Activated CD8-positive, alpha-beta T cell treated with anti-CD3 and anti-CD28 coated beads for 36 hours (primary cell): Measurements from ENCODE around the gene SKI. TPM values are rescaled to one million over a fixed set of nuclear protein-coding genes. Genes with fewer than 3 reads are reported as not detected.

ENCODE experiments used
- ATAC-seq: fragments of 200-7000 bp; cut with Tn5 transposase; one replicate; pipeline ENCODE4 v1.10.0; 2021; ENCODE audit warnings: mild to moderate bottlenecking, moderate library complexity
- CTCF ChIA-PET: fragments of 350-600 bp; sonication (Branson Sonifier 250); formaldehyde crosslinking; loops from one replicate; lab custom pipeline; 2021; ENCODE audit warnings: antibody characterized with exemption; lab: Charles Lee
- POLR2A ChIA-PET: fragments of 350-600 bp; sonication (Branson Sonifier 250); formaldehyde crosslinking; loops from one replicate; lab custom pipeline; 2021; ENCODE audit warnings: antibody characterized with exemption; lab: Charles Lee
- DNase-seq: peaks from one replicate; pipeline ENCODE4 v3.0.0-alpha.2; 2020
- H3K27ac Mint-ChIP-seq: one replicate; pipeline ENCODE4 v1.8.0; 2021; ENCODE audit warnings: mild to moderate bottlenecking, mixed read lengths
- H3K27me3 Mint-ChIP-seq: one replicate; pipeline ENCODE4 v1.8.0; 2021; ENCODE audit warnings: mixed read lengths
- H3K36me3 Mint-ChIP-seq: one replicate; pipeline ENCODE4 v1.8.0; 2021; ENCODE audit warnings: low read depth, mixed read lengths
- H3K4me1 Mint-ChIP-seq: one replicate; pipeline ENCODE4 v1.8.0; 2021; ENCODE audit warnings: low read depth, mixed read lengths
- H3K4me3 Mint-ChIP-seq: one replicate; pipeline ENCODE4 v1.8.0; 2021; ENCODE audit warnings: mild to moderate bottlenecking, moderate library complexity, mixed read lengths
- H3K9me3 Mint-ChIP-seq: one replicate; pipeline ENCODE4 v1.8.0; 2021; ENCODE audit warnings: mixed read lengths
- intact Hi-C: fragments of 100-400 bp; cut with micrococcal nuclease; formaldehyde crosslinking; loops from one replicate; pipeline ENCODE4 v1.10.0; 2022
- total RNA-seq, 2 experiments: library from RNA; stranded (reverse); gene quantifications; one replicate each; pipeline ENCODE4 v1.2.3, GENCODE V29; 2021
- TF ChIP-seq, protein P1 (sequence below): fragments of 200-600 bp; IDR thresholded peaks from one replicate; pipeline ENCODE4 v1.8.0; 2022; ENCODE audit warnings: antibody characterized with exemption, mild to moderate bottlenecking

The SKI gene
- total RNA-seq, 2 experiments from 2014 or later, result 27.5 to 28.3 TPM

DNA sequence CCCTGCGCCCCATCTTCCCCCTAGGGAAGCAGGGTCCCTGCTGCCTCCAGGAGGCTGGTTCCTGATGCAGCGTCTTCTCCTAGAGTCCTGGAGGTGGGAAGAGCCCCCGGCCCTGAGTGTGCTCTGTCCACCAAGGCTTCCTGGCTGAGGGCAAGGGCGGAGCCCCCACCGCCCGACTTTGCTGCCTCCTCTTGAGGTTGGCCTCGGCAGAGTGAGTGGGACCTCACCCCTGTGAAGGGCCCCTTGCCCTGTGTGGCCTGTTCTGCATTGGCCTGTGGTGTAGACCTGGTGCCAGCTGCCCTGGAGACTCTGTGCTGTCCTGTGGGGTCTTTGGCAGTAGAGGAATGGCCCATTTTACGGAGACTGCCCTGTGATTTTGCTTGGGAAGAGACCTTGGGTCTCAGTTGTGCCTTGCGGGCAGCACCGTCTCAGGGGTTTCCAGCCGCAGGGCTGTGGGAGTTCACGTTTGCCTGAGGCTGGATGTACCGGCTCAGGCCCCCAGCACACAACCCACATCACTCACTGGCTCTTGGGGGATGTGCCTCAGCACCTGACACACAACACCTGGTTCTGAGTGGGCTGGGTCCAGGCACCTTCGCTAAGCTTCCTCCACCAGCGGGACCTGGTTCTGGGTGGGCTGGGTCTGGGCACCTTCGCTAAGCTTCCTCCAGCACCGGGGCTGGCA, 73.6 kb downstream of the SKI start:
- peaks cover 21% of the 10 kb centered on the region for H3K36me3 Mint-ChIP-seq
- H3K27ac Mint-ChIP-seq, result peak overlapping the region; percentile 99
- peak; percentile 52 for DNase-seq
- peaks cover 49% of the 10 kb centered on the region for H3K4me1 Mint-ChIP-seq
- ChIA-PET POLR2A (interaction anchor here (0.6 to 3.9 kb wide), 13 partner anchors 10 to 99 kb away, joined by 3 to 33 read pairs (median 5); partner anchors contain the start of gene SKI), CTCF (interaction anchor here (1.0 to 3.6 kb wide), 10 partner anchors 10 to 107 kb away, joined by 3 to 15 read pairs (median 4); partner anchors contain the start of gene FAAP20)
- intact Hi-C loops, result loop anchor here (1.0 to 5.0 kb wide), 2 partner anchors 11 to 44 kb away; no protein-coding TSS in a partner anchor
- TF ChIP-seq, protein P1, sequence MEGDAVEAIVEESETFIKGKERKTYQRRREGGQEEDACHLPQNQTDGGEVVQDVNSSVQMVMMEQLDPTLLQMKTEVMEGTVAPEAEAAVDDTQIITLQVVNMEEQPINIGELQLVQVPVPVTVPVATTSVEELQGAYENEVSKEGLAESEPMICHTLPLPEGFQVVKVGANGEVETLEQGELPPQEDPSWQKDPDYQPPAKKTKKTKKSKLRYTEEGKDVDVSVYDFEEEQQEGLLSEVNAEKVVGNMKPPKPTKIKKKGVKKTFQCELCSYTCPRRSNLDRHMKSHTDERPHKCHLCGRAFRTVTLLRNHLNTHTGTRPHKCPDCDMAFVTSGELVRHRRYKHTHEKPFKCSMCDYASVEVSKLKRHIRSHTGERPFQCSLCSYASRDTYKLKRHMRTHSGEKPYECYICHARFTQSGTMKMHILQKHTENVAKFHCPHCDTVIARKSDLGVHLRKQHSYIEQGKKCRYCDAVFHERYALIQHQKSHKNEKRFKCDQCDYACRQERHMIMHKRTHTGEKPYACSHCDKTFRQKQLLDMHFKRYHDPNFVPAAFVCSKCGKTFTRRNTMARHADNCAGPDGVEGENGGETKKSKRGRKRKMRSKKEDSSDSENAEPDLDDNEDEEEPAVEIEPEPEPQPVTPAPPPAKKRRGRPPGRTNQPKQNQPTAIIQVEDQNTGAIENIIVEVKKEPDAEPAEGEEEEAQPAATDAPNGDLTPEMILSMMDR, result no peak
- no peak for ATAC-seq
- no peaks in the 10 kb centered on the region for H3K9me3 Mint-ChIP-seq
- H3K27me3 Mint-ChIP-seq, result no peaks in the 10 kb centered on the region
- H3K4me3 Mint-ChIP-seq, result peak overlapping the region; percentile 81

DNA sequence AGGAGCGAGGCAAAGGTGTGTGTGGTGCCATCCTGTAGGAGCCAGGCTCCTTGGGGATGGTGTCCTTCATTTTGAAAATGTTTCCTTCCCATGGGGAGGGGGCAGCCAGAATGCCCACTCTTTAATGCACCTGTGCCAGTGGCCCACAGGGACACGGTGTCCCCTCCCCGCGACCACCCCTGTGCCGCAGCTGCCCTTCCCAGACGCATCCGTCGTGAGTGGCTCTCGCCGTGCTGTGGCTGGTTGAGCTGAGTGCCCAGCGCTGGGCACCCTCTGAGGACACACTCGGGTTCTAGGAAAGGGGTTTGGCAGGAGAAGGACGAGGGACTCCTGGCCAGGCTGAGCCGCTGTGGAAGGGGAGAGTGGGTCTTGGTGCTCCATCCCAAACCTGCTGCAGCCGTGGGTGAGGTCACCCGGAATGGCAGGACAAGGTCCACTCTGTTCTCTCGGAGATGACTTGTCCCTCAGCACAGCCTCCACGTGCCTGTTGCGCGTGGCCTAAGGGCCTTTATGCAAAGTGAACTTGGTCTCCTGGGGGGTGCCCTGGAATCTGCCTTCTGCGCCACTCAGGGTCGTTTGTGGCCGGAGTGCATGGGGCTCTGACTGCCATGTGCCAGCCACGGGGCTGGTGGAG, 74.3 kb downstream of the SKI start:
- intact Hi-C loops, result loop anchor here (5.0 kb wide), 1 partner anchor 45 kb away; no protein-coding TSS in a partner anchor
- Mint-ChIP-seq H3K36me3 (peaks cover 25% of the 10 kb centered on the region), H3K27me3 (no peaks in the 10 kb centered on the region), H3K9me3 (no peaks in the 10 kb centered on the region), H3K27ac (peak overlapping the region; percentile 30), H3K4me1 (peaks cover 47% of the 10 kb centered on the region), H3K4me3 (no peak overlapping the region)
- CTCF ChIA-PET, result interaction anchor here (1.0 to 1.8 kb wide), 2 partner anchors 9 to 79 kb away, joined by 3 to 4 read pairs; no protein-coding TSS in a partner anchor
- TF ChIP-seq, protein P1, result no peak
- DNase-seq, result no peak
- ATAC-seq, result no peak
- POLR2A ChIA-PET, result interaction anchor here (0.6 to 3.9 kb wide), 6 partner anchors 9 to 73 kb away, joined by 3 to 33 read pairs (median 6); no protein-coding TSS in a partner anchor

GRCh38 chr1:2303016-2303775, 75.1 kb downstream of the SKI start:
- Mint-ChIP-seq H3K36me3 (peaks cover 32% of the 10 kb centered on the region), H3K27ac (peak overlapping the region; percentile 30), H3K4me1 (peaks cover 42% of the 10 kb centered on the region), H3K27me3 (no peaks in the 10 kb centered on the region), H3K4me3 (no peak overlapping the region), H3K9me3 (no peaks in the 10 kb centered on the region)
- ChIA-PET CTCF (interaction anchor here (1.0 to 1.8 kb wide), 2 partner anchors 9 to 79 kb away, joined by 3 to 4 read pairs; no protein-coding TSS in a partner anchor), POLR2A (interaction anchor here (0.6 to 3.9 kb wide), 3 partner anchors 9 to 74 kb away, joined by 3 to 33 read pairs (median 6); no protein-coding TSS in a partner anchor)
- ATAC-seq, result no peak
- intact Hi-C loops, result loop anchor here (5.0 kb wide), 1 partner anchor 46 kb away; no protein-coding TSS in a partner anchor
- DNase-seq, result no peak
- TF ChIP-seq, protein P1, result no peak

DNA sequence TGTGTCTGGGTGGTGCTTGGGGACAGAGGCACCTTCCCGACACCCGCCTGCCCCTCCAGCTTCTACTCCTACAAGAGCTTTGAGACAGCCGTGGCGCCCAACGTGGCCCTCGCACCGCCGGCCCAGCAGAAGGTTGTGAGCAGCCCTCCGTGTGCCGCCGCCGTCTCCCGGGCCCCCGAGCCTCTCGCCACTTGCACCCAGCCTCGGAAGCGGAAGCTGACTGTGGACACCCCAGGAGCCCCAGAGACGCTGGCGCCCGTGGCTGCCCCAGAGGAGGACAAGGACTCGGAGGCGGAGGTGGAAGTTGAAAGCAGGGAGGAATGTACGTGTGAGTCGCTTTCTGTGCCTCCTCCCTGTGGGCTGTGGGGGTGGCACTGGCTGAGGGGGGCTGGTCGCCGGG, 75.7 kb downstream of the SKI start:
- Mint-ChIP-seq H3K9me3 (no peaks in the 10 kb centered on the region), H3K4me1 (peaks cover 36% of the 10 kb centered on the region), H3K36me3 (peaks cover 37% of the 10 kb centered on the region), H3K27me3 (no peaks in the 10 kb centered on the region), H3K4me3 (no peak overlapping the region), H3K27ac (no peak overlapping the region)
- ChIA-PET CTCF (interaction anchor here (1.8 kb wide), 1 partner anchor 8 kb away, joined by 3 read pairs; no protein-coding TSS in a partner anchor), POLR2A (interaction anchor here (1.9 kb wide), 1 partner anchor 11 kb away, joined by 6 read pairs; no protein-coding TSS in a partner anchor)
- ATAC-seq (no peak), DNase-seq (no peak)
- TF ChIP-seq, protein P1, result no peak
- intact Hi-C loops, result loop anchor here (5.0 kb wide), 1 partner anchor 46 kb away; no protein-coding TSS in a partner anchor
